ENCODE measurements around the gene KRT8.

Gene KRT8

DNA sequence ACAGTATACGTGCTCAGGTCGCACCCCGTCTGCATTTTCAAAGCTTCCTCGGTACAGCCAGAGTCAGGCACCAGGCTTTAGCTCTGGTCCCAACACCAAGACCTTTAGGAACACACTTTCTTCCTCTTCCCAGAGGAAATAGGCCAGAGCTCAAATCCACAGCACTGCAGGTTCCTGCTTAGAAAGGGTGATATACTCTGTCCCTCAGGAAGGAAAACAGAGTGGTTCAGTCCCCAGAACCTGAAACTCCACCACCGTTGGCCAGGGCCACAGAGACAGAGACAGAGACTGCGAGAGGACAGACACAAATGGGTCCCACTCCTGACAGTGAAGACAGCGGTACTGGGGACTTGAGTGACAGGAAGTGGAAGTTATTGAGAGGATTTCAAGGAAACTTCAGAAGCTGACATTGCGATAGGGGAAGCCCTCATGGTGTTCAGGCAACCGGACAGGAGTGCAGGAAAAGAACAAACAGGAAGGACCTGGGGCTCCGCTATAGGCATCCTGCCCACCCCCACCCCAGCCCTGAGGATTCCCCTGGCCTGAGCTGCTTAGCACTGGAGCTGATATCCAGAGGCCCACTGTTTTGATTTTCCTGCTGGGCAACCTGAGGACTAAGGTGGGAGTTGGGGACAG is 5.5 kb upstream of the KRT8 start:
- in situ Hi-C loops (cut with HindIII; ENCODE audit: low sequenced_read_pairs): no loop called here
- H3K4me3 ChIP-seq (ENCODE audit: low read depth, low read length): no peak overlapping the region
- no peak for DNase-seq (ENCODE audit: low read depth)
- TF ChIP-seq, protein P1, sequence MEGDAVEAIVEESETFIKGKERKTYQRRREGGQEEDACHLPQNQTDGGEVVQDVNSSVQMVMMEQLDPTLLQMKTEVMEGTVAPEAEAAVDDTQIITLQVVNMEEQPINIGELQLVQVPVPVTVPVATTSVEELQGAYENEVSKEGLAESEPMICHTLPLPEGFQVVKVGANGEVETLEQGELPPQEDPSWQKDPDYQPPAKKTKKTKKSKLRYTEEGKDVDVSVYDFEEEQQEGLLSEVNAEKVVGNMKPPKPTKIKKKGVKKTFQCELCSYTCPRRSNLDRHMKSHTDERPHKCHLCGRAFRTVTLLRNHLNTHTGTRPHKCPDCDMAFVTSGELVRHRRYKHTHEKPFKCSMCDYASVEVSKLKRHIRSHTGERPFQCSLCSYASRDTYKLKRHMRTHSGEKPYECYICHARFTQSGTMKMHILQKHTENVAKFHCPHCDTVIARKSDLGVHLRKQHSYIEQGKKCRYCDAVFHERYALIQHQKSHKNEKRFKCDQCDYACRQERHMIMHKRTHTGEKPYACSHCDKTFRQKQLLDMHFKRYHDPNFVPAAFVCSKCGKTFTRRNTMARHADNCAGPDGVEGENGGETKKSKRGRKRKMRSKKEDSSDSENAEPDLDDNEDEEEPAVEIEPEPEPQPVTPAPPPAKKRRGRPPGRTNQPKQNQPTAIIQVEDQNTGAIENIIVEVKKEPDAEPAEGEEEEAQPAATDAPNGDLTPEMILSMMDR (IDR thresholded peaks at IDR 0.05; ENCODE audit: low read depth, low read length, missing control alignments): no peak

DNA sequence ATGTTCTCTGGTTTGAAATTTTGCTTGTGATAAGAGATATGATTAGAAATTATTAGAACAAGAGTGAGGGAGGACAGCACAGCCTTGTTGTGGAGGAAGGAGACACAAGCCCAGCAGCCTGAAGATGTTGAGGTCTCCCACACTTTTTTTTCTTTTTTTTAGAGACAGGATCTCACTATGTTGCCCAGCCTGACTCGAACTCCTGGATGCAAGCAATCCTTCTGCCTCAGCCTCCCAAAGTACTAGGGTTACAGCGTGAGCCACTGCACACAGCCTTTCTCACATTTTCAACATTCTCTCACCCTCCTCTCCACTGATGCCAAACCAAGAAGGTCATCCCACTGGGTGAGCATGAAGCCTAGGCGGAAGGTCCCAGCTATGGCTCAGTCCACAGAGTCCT is 4.9 kb upstream of the KRT8 start:
- DNase-seq (ENCODE audit: low read depth): no peak
- in situ Hi-C loops (cut with HindIII; ENCODE audit: low sequenced_read_pairs): no loop called here

DNA sequence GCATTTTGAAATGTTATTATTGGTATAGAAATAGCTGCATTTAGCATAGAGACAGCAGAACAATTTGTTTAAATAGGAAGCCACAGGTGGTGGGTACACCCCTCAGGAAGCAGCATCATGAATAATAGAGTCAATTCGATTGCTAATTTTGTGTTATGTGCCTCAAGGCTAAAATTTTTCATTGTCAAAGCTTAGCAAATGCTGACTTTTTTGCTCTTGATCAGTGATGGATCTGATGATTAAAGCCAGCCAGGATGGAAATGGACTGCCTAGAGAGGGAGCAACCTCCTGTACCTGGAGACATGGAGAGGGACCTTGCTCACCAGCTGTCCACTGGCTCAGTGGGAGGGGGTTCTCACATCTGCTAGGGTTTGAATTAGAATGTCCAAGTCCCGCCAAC is 4.5 kb upstream of the KRT8 start:
- no peak for DNase-seq (ENCODE audit: low read depth)
- no peak overlapping the region for H3K4me3 ChIP-seq (ENCODE audit: low read depth, low read length)
- TF ChIP-seq, protein P1 (IDR thresholded peaks at IDR 0.05; ENCODE audit: low read depth, low read length, missing control alignments): no peak
- in situ Hi-C loops (cut with HindIII; ENCODE audit: low sequenced_read_pairs): no loop called here

More for the DNA sequence above, 4.9 kb upstream of the KRT8 start:
- TF ChIP-seq, protein P1 (IDR thresholded peaks at IDR 0.05; ENCODE audit: low read depth, low read length, missing control alignments): no peak
- no peak overlapping the region for H3K4me3 ChIP-seq (ENCODE audit: low read depth, low read length)

DNA sequence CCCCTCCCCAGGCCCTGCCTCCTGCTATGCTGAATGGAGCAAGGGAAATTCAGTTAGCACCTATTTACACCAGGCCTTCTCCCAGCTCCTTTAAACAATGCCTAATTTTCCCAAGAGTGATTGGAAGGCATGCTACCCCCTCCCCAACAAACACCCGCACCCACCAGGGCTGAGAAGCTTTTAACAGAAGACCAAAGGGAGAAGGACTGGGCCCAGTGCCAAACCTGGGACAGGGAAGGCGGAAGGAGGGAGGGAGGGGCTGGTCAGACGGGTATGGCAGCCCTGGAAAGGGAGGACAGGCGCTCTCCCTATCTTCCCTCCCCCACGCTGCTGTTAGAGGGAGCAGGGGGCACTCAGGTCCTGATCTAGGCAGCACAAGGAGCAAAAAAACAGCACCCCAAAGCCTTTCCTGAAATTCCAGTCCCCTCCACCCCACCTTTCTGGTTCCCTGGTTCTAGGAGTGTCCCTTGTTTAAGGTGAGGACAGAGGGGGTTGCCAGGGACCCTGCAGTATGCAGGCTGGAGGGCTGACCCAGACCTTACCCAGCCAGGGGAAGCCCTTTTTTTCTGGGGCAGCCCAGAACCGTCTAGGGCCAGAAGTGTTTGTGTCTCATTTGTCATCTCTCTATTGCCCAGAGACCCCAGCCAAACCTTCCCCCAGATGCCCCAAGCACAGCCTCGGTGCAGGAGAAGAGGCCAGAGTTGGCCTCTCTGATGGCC is 2.4 kb upstream of the KRT8 start:
- no peak for DNase-seq (ENCODE audit: low read depth)
- H3K4me3 ChIP-seq (ENCODE audit: low read depth, low read length): no peak overlapping the region
- in situ Hi-C loops (cut with HindIII; ENCODE audit: low sequenced_read_pairs): no loop called here
- TF ChIP-seq, protein P1 (IDR thresholded peaks at IDR 0.05; ENCODE audit: low read depth, low read length, missing control alignments): no peak

DNA sequence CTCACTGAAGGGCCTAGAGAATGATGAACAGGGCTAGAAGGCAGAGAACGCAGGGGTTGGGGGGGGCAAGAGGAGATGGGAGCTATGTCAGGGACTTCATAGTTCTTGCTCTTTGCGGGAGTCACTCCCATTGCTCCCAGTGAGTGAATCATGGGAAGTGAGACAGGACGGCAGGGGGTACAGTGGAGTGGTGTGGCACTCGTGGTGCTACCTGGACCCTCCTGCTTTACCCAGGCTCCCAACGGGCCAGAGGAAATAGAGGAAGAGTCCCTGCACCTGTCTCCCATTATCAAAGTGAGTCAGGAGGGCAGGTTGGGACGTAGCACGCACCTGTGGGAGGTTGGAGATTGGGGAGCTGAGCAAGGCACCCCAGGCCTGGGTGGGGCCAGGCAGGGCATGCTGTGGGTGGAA is 1.3 kb upstream of the KRT8 start:
- TF ChIP-seq, protein P1 (IDR thresholded peaks at IDR 0.05; ENCODE audit: low read depth, low read length, missing control alignments): no peak
- DNase-seq (ENCODE audit: low read depth): no peak
- in situ Hi-C loops (cut with HindIII; ENCODE audit: low sequenced_read_pairs): no loop called here
- no peak overlapping the region for H3K4me3 ChIP-seq (ENCODE audit: low read depth, low read length)

DNA sequence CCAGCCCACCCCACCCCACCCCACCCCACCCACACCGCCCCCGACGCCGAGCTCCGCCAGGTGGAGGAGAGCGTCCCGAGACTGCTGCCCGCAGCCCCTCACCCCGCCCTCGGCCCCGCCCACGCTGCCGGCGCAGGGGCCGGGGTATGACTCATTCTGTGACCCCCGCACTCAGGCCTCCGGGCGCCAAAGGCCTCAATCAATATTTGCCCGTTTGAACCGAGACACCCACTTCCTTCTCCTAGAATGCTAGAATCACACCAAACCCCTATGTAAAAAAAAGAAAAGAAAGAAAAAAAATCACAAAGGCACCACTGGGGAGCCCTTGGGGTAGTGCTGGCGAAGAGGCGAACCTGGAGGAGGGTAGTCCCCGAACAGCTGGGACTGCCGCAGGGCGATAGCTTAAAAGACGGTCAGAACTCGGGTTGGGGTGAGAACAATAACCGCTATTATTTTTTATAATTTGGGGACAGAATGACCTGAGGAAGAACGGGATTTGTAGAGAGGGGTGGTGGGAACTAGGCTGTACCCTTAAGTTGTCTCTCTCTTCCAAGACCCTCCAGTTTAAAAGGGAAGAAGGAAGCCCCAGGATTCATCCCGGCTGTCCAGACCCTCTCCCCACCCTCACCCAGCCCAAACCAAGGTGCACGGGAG is 894 bp downstream of the KRT8 start:
- TF ChIP-seq, protein P1 (IDR thresholded peaks at IDR 0.05; ENCODE audit: low read depth, low read length, missing control alignments): no peak
- DNase-seq (ENCODE audit: low read depth): no peak
- in situ Hi-C loops (cut with HindIII; ENCODE audit: low sequenced_read_pairs): no loop called here
- peak overlapping the region; percentile 30 for H3K4me3 ChIP-seq (ENCODE audit: low read depth, low read length)
